ENCODE data around the gene PRPSAP2.

- TF ChIP-seq CTCF (IDR thresholded peaks at IDR 0.05; ENCODE audit: extremely low read depth in 1 of 2, insufficient read depth in 1 of 2, low read depth in 1 of 2, low read length in 2 of 2) (no peak), POLR2A (IDR thresholded peaks at IDR 0.05; ENCODE audit: low read depth, low read length) (no peak)
Measured at GRCh38 chr17:18971801-18972200, 113.9 kb downstream of the PRPSAP2 start.
